ENCODE measurements around the gene PAXX. TPM values are rescaled to one million over a fixed set of nuclear protein-coding genes. Genes with fewer than 3 reads are reported as not detected.

The PAXX gene
- total and polyA plus RNA-seq, 2 donors (not counting 1 experiment from before 2014, with no cell fraction given), result 74.8 to 167 TPM

- WGBS (ENCODE audit: insufficient coverage), result 97% methylated on average over 34 of the region's 34 CpGs
- Mint-ChIP-seq H3K27ac (no peak overlapping the region), H3K4me3 (no peak overlapping the region), H3K27me3 (no peaks in the 10 kb centered on the region), H3K9me3 (ENCODE audit: insufficient read depth) (no peaks in the 10 kb centered on the region), H3K4me1 (no peaks in the 10 kb centered on the region)
- Histone ChIP-seq H3K4me2 (replicated peaks; ENCODE audit: low read depth, low read length, poor library complexity, severe bottlenecking) (no peak overlapping the region), H3K4me1 (ENCODE audit: control insufficient read depth in 2 of 2, insufficient read depth in 2 of 2, low read length in 2 of 2) (no peaks in the 10 kb centered on the region), H3K9me3 (ENCODE audit: control extremely low read depth in 1 of 3, control insufficient read depth in 2 of 3, insufficient read depth in 1 of 3, low read length in 2 of 3) (peaks cover 0 to 9% (median 0%) of the 10 kb centered on the region in 3 donors), H3K79me2 (ENCODE audit: control insufficient read depth, insufficient read depth, low read length) (no peaks in the 10 kb centered on the region), H3K27ac (ENCODE audit: low read length in 2 of 2) (no peak overlapping the region), H3K4me3 (ENCODE audit: control extremely low read depth in 1 of 5, extremely low read depth in 1 of 5, insufficient read depth in 1 of 5, low read depth in 2 of 5, low read length in 4 of 5) (no peak overlapping the region), H4K20me1 (ENCODE audit: control insufficient read depth, insufficient read depth, low read length, poor library complexity, severe bottlenecking) (no peaks in the 10 kb centered on the region), H3K9ac (ENCODE audit: low read length) (no peak overlapping the region), H3K36me3 (replicated peaks in 1 of 2; ENCODE audit: control extremely low read depth in 1 of 2, control insufficient read depth in 1 of 2, extremely low read depth in 1 of 2, insufficient read depth in 2 of 2, low read length in 1 of 2) (peaks cover 0 to 5% of the 10 kb centered on the region in 2 experiments), H3K27me3 (replicated peaks in 1 of 4; ENCODE audit: control extremely low read depth in 1 of 4, control insufficient read depth in 3 of 4, insufficient read depth in 4 of 4, low read length in 3 of 4) (no peaks in the 10 kb centered on the region), H2AFZ (ENCODE audit: insufficient read depth, low read depth, low read length, poor library complexity, severe bottlenecking) (no peak overlapping the region)
- CTCF ChIA-PET, result interaction anchor here (1.4 to 2.1 kb wide), 3 partner anchors 9 to 27 kb away, joined by 5 to 6 read pairs (median 5); no protein-coding TSS in a partner anchor
- DNase-seq, result no peak
- ATAC-seq (ENCODE audit: low read depth), result no peak
- TF ChIP-seq, protein P1, sequence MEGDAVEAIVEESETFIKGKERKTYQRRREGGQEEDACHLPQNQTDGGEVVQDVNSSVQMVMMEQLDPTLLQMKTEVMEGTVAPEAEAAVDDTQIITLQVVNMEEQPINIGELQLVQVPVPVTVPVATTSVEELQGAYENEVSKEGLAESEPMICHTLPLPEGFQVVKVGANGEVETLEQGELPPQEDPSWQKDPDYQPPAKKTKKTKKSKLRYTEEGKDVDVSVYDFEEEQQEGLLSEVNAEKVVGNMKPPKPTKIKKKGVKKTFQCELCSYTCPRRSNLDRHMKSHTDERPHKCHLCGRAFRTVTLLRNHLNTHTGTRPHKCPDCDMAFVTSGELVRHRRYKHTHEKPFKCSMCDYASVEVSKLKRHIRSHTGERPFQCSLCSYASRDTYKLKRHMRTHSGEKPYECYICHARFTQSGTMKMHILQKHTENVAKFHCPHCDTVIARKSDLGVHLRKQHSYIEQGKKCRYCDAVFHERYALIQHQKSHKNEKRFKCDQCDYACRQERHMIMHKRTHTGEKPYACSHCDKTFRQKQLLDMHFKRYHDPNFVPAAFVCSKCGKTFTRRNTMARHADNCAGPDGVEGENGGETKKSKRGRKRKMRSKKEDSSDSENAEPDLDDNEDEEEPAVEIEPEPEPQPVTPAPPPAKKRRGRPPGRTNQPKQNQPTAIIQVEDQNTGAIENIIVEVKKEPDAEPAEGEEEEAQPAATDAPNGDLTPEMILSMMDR (IDR thresholded peaks at IDR 0.05), result no peak
- no peak for TF ChIP-seq EZH2 (IDR thresholded peaks at IDR 0.05; ENCODE audit: borderline replicate concordance, insufficient read depth, low read depth, low read length, poor library complexity, severe bottlenecking)
- intact Hi-C loops (cut with micrococcal nuclease), result no loop called here
- POLR2A ChIA-PET, result interaction anchor here (1.0 kb wide), 1 partner anchor 10 kb away, joined by 3 read pairs; no protein-coding TSS in a partner anchor
These were observed 27.9 kb downstream of the PAXX start for GRCh38 chr9:137019891-137020683.
